HCEC 1CT (cell line): ENCODE results near the gene GJD2.

Experiments used
- DNase-seq: peaks from one replicate; pipeline ENCODE4 v3.0.0-alpha.2; 2017

Gene GJD2

DNA sequence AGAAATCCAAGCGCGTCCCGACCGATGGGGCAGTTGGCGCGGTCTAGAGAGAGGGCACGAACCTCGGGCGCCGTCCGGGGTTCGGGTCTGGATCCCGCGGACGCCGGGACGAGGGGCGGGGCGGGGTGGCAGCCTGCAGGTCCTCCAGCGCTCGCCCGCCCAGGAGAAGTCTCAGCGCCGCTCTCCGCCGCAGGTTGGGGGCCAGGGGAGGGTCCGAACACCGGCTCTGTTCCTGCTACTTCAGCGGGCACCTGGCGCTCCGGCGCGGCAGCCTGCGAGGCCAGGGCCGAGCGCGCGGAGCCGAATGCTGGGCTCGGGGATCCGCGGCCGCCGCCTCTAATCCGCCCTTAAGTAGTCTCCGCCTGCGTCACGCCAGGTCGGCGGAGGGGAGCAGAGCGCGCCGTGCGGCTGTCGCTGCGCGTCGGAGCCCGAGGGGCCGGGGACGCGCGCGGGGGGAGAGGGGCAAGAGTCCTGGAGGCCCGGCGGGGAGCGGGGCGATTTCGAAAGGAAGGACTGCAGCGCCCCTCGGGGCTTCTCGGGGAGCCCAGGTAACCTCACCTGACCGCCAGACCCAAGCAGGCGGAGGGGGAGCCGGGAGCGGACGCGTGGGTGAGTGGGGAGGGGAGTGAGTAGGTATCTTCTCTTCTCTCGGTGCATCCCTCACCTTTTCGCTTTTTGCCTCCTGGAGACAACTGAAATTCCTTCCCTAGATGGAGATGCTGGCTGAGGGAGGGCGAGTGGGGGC, at the start of gene GJD2:
GJD2 (minus strand) TSS at position 325 of the 745 bp plus-strand sequence. CDS start 510 bp downstream, outside the sequence.
- DNase-seq, result no peak

DNA sequence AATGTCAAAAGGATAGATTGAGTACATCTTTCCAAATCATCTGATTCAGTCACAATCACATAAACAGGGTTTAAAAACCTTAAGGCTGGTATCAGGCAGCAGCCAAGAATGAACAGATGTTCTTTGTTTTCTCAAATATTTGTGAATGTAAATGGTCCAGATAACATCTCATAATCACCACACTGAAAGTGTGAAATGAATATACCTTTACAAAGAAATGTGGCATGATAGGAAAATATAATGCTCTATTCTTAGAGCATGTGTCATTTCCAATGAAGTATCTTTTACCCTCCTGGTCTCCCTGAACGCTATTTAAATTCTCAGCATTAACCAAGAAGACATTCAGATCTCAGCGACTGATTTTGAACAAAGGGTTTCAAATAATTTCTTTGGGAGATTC, 49.3 kb upstream of the GJD2 start:
- no peak for DNase-seq

DNA sequence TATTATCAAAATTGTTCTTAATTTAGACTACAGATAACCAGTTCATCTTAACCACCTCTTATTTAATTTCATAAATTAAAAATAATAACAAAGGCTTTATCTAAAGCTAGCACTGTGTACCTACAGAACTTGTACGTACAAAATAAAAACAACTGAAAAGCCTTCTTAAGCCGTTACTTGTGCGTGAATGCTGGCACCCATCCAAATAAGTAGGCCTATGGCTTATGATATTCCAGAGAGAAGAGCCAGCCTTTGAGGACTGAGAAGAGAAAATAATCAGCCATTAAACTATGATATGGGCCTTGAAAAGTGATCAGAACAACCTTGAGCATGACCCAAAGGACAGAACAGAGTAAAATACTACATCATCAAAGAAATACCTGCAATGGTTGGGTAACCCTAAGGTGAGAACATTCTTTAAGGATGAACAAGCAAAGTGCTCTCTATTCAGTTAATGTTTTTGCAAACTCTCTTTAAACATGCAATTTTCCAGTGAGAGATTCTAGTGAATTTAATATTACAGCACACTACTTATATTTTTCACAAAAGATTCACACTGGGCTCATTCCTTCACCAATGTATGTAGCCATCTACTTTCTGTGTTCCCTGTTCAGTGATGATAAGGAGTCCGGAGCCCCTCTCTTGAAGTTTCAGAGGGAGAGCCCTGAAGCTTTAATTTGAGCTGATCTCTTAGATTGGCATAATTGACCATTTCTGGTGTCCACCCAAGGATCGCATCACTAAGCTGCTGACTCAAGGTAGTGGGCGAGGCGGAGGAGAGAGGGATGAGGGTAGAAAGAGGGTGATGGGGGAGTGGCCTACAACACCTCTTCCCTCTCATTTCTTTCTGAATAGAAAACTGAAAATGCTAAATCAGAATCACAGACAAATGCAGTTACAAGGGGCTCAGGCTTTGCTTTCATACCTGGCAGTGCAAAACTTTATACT, 48.3 kb upstream of the GJD2 start:
- no peak for DNase-seq

DNA sequence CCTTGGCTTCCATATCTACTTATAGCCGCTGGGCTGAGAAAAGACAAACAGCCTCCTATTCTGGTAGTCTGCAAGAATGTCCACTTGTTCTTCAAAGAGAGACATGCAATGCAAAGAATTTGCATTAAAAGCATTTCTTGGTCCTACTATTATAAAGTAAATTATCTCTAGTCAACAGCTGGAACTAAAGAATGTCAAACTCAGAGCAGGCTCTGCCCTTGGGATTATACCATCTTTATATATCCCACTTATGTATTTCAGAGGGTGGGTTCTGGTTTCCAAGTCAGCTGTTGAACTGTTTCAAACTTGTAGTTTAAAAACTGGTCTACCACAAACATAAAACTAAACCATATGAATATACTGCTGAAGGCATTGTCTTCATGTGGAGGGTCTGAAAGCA, 47.6 kb upstream of the GJD2 start:
- no peak for DNase-seq

DNA sequence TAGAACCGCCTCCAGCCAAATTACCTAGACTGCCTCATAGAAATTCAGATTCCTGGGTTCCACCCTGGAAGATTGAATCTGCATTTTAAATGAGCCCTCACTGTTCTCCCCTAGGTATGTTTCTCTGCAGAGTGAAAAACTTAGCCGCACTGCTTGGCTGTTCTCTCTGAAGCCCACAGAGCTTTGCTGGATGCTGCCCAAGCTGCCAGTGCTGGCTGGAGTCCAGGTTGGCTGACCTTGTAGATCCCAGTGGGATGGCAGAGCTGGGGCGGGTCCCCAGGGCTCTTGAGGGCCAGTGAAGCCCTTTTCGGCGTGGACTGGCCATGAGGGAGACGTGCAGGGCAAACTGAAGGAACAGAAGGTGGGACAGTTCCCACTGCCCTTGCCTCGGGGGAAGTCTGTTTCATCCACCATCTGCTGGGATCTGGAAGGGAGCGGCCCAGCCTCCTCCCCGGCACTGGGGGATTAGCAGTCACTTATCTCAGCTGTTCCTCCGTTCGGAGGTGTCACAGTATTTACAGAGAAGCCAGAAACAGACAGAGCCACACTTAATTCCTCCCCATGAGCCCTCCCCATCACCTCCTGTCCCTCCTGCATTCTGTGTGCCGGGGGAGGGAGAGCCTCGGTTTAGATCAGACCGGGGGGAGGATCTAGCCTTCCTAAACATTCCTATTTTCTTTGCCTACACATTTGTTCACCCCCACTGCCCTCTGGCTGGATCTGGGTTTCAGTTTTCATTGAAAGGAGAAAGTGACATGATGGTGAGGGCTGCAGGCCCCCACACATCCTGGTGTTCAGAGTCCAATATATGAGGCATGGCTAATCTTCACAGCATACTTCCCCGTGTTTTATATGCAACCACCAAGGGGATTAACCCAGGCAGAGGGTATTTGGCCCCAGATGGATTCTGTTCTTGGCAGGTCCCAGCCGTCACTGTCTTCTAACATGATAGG, 44.6 kb upstream of the GJD2 start:
- no peak for DNase-seq

DNA sequence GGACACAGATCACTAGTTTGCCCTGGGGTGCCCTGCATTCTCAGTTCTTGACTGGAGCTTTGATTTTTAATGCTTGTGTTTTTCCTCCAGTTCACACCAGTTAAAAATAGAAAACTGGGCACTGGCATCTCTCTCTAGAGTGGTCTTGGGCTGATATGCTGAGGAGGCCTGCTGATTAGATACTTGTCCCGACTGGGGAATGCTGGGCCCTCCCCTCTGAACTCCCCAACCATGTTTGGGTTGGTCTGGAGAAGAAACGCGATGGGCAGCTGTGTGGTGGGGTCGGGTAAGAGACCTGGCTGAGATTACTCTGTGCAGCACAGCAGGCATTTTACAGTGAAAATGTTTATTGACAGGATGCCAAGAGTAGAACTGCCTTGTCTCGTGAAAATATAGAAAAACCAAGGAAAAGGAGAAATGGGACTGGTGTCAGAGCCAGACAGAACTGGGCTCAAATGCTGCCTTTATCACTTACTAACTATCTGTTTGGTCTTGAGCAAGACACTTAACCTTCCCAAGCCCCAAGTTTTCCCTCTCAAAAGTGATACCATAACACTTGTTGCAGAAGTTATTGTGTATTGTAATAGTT, 42.1 kb upstream of the GJD2 start:
- DNase-seq, result no peak

DNA sequence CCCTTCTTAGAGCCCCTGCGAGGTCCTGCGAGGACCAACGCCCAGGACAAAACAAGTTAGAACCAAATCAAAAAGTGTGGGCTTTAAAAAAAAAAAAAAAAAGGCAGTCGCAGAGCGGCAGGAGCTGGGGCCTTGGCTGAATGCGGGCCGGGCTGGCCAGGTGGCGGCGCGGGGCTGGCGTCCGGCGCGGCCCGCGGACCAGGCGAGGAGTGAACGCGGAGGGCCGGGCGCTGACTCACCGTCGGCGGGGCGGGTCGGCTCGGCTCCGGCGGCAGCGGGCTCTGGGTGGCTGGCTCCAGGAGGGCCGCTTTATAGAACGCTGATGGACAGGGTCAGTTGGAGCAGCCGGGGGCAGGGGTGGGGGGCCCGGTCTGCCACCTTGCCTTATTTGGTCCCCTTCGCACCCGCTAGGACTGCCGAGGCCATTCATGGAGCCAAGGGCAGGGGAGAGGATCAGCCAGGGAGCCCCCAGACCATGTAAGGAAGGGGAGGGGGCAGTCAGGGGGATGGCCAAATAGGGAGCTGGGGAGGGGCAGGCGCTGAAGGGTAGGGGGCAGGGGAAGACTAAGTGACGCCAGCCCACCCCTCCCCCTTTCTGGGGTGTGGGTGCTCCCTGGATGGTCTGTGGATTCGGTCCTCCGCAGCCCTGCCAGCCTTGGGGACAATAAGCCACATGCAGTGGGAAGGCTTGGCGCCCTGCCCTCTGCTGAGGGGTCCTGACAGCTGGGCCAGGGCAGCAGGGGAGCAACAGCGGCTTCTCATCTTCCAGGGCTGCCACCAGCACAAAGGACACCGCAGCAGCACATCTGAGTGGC, 40.7 kb upstream of the GJD2 start, which contains the start of gene ACTC1:
ACTC1 (minus strand) TSS at position 283 of the 815 bp plus-strand sequence. CDS start 741 bp downstream, outside the sequence.
- DNase-seq, result peak; percentile 54

DNA sequence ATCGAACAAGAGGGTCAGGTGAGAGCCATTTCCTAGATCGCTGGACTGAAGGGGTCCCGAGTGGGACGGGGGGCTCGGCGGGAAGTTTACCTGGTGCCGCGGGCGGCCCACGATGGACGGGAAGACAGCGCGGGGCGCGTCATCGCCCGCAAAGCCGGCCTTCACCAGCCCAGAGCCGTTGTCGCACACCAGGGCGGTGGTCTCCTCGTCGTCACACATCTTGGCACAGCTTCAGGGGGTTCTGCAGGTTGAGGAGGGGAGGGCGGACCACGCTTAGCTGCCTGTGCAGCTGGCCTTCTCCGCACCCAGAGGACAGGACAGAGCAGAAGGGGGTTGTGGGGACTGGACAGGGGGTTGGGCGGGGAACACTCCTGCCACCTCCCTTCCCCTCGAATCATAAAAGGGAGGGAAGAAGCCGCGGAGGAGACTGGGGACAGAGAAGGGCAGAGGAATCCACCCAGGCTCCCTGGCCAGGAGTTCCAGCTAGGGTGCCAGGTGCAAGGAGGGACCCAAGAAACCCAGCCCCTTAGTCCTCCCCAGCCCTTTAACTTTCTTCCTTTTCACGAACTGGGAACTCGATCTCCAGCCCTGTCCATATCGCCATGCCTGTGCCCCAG, 39.9 kb upstream of the GJD2 start:
- no peak for DNase-seq

DNA sequence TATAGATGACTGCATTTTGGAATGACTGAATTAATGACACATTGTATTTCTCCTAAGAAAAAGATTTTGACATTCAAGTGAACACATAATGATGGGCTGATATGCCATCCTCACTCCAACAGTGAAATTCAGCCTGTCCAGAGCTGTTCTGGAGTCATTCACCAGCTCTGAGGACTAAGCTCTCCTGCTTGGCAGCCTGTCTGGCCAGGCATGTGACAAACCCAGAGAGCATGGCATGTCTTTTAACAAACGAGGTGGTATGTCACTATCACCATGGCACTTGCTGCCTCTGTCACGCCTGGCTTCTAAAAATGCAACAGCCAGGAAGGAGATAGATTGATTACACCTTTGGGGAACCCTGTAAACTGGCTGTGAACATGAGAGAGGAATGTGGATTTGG, 39.1 kb upstream of the GJD2 start:
- no peak for DNase-seq

DNA sequence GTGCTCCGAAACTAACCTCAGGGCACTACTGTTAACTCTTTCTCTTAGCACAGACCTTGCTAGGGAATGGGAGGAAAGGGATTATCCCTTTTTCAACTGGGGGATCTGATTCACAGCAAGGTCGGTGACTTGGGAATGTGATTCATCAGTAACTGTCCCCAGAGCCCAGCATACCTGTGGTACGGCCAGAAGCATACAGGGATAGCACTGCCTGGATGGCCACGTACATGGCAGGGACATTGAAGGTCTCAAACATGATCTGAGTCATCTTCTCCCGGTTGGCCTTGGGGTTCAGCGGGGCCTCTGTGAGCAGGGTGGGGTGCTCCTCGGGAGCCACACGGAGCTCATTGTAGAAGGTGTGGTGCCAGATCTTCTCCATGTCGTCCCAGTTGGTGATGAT, 38.3 kb upstream of the GJD2 start:
- DNase-seq, result no peak

DNA sequence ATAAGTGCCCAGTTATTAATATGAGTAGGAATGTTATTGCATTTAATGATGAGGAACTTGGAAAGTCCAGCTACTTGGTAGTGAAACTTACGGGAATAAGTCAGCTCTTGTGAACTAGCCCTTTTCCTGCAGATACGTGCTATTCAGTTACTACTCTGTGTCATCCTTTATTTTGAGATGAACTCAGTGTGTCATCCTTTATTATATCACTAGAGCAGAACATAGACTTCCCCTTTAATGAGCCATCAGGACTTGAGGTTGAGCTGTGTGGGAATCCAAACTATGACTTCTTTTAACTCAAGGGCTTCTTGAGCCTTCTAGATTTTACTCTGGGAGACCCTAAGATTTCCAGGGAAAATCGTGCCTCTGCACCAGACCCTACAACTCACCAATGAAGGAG, 36.9 kb upstream of the GJD2 start:
- no peak for DNase-seq

DNA sequence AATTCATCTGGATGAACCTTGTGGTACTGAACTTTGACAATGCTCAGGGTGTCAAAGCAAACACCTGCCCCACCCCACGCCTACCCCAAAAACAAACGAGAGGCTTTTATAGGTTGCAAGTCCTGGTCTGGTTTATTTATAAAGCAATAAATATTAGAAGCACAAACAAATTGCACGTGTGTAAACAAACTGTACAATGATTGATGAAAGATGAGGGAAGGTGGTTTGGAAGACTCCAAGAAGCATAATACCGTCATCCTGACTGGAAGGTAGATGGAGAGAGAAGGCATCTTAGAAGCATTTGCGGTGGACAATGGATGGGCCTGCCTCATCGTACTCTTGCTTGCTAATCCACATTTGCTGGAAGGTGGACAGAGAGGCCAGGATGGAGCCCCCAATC, 35.3 kb upstream of the GJD2 start:
- DNase-seq, result no peak

DNA sequence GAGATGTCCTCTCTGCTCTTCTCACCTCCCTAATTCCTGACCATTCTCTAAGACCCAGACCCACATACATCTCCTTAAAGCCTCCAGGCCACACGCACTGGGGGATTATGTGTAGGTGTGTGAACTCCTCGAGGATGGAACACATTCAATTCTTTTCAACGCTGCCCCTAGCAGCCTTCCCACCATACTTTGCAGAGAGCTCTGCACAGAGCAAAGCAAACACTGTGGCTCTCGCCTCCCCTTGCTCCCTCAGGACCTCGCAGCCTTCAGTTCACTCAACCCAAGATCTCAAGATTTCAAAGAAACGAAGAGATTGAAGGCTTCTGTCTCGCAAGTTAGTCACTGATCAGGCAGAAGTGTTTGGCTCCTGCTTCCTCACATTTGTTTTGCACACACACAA, 34.5 kb upstream of the GJD2 start:
- DNase-seq, result no peak

DNA sequence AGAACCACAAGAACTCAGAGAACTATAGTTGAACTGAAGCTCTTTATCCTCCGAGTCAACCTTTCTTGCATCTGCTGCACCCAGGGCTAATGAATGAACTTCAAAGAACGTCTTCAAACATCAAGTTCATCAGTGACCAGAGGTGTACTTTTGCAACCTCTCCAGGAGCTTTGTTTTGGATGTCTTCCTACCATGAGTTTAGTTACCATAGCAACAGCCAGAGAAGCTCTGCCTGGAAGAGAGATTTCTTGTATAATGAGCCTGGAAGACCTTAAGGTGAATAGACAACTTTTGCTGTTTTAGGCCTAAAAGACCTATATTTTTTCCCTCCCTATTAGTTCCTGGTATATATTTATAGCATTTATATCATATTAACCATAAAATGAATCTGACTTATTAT, 31.4 kb upstream of the GJD2 start:
- no peak for DNase-seq

DNA sequence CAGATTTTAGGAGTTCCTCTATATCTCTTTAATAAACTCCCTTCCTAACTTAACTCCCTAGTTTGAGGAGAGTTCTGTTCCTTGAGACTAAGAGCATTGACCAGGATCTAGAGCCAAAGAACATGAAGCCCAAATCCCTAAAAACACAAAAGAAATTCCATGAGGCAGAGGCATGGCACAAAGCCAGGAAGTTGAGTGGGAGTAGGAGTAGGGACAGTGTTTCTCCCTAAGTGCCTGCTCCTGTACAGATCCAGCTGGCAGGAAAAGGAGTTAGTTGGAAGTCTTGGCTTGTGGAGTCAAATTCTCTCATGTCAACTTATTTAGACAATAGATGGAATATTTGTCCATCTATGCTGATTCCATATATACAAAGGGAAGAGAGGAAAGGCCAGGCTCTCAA, 29.2 kb upstream of the GJD2 start:
- DNase-seq, result no peak

DNA sequence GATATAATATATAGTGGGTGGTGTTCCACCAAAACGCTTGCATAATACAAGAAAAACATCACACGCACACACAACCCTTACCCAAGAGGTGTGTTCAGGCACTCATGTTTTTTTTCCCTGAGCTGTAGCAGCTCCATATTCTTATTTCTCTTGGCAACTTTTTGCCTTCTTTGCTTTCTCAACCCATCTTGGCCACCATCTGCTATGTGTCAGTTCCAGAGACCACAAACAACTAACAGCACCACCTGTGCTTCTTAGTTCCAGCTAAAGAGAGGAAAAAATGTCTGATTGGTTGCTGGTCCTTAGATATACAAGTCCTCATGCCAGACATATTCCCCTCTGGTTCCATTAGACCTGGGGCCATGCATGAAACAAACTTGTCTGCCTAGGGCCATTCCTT, 28.6 kb upstream of the GJD2 start:
- no peak for DNase-seq

DNA sequence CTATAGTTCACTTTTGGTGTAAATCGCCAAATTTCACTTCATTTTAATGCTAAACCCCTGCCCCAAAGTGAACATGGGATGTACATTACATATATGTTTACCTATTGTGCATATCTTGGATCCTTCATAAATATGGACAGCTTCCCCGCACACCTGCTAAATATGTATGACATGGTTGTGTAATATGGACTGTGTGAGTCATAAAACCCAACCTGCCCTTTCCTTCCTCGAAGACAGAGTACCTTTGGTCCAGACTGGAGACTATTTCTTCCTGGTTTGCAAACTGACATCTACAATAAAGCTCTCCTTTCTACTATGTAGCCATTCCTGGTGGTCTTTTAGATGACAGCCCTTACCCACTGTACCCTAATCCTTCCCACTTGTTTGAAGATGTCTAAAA, 28.1 kb upstream of the GJD2 start:
- no peak for DNase-seq

DNA sequence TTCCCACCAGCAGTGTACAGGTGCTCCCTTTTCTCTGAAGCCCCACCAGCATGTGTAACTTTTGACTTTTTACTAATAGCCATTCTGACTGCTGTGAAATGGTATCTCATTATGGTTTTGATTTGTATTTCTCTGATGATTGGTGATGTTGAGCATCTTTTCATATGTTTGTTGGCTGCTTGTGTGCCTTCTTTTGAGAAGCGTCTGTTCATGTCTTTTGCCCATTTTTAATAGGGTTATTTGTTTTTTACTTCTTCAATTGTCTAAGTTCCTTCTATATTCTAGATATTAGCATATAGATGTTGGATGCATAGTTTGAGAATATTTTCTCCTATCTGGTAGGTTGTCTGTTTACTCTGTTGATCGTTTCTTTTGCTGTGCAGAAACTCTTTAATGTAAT, 25.9 kb upstream of the GJD2 start:
- no peak for DNase-seq

DNA sequence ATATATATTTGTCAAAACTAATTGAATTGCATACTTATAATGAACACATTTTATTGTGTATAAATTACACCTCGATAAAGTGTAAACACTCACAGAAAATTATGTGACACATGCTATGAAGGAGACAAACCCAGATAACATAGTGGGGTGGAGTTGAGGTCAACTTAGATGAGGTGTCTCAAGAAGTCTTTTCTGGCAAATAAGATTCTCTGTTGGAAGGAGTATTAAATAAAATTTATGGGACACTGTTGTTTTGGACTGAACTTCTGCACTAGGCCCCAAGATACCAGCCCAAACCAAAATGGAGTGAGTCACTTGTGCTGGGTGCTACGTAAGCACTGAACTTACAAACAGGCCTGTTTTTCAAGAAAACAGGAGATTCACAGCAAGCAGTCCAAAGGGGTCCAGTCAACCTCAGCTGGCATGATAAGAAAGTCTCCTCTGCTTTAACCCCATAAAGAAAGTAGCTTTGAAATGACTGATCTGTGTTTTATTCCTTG, 21.9 kb upstream of the GJD2 start:
- no peak for DNase-seq

DNA sequence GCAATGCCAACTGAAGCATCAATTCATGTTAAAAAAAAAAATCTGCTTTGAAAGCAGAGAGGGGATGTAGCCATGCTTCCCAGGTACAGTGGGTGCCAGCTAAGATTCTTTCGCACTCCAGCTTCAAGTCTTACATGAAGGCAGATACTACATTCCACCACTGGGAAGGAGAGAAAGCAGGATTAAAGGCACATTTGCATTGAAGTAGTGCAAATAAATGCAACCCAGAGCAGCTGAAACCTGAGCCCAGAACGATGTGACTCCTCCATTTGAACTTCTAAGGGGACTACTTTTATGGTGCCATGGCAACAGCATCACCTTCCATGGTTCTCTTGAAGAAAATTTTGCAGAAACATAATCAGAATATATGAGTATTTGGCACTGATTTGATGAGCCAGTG, 19.1 kb upstream of the GJD2 start:
- no peak for DNase-seq

DNA sequence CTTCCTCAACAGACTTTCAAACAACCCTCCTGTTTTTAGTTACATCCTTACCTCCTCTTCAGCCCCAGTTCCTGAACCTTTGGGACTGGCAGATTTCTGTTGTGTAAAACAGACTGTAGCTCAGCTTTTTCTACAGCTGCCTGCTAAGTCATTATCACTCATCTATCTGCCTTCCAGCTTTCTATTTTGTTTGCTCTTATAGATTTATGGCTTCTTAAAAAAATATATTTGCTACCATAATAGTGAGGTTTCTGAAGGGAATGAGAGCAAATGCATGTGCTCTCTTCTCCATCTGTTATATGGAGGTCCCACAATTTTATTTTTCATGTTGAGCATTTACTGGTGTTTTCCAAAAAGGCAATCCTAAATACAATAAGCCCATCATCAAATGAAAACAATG, 18.2 kb upstream of the GJD2 start:
- no peak for DNase-seq
